IPS DF 6.9 (cell line): ENCODE data around the gene PSMA6.

Experiments used
- DNase-seq: peaks from one replicate; pipeline ENCODE4 v3.0.0-alpha.2; 2013; ENCODE audit warnings: low read depth, low spot score
- H3K27ac ChIP-seq: one replicate; pipeline ENCODE4 v1.5.1; 2013; ENCODE audit warnings: low read length, control low read depth
- H3K27me3 ChIP-seq: 2 replicates; pipeline ENCODE4 v1.6.1; 2013; ENCODE audit warnings: mild to moderate bottlenecking, low read length; ENCODE audit not compliant: control insufficient read depth, insufficient read depth
- H3K36me3 ChIP-seq: 2 replicates; pipeline ENCODE4 v1.6.1; 2013; ENCODE audit warnings: low read length; ENCODE audit not compliant: control insufficient read depth, insufficient read depth
- H3K4me1 ChIP-seq: 2 replicates; pipeline ENCODE4 v1.6.1; 2013; ENCODE audit warnings: low read length; ENCODE audit not compliant: control insufficient read depth, insufficient read depth
- H3K4me3 ChIP-seq: 2 replicates; pipeline ENCODE4 v1.5.1; 2013; ENCODE audit warnings: mild to moderate bottlenecking, low read length
- H3K9me3 ChIP-seq: 2 replicates; pipeline ENCODE4 v1.6.1; 2013; ENCODE audit warnings: low read length, inconsistent platforms; ENCODE audit not compliant: control insufficient read depth, insufficient read depth
- WGBS: extraction: QIAGEN DNeasy Blood & Tissue Kit; methylation state at CpG from one replicate; pipeline ENCODE4 v1.1.7; 2013; ENCODE audit warnings: mixed read lengths, missing lambda C conversion rate; ENCODE audit not compliant: insufficient read length, insufficient coverage; 5-methylcytosine and 5-hydroxymethylcytosine counted together

Gene PSMA6

GRCh38 chr14:35317820-35318219 is 25.6 kb downstream of the PSMA6 start:
- no peaks in the 10 kb centered on the region for H3K9me3 ChIP-seq
- no CpG with 5 or more reads among the region's 3 CpGs for WGBS
- H3K4me1 ChIP-seq: no peaks in the 10 kb centered on the region
- DNase-seq: no peak
- no peak overlapping the region for H3K4me3 ChIP-seq
- H3K27ac ChIP-seq: no peak overlapping the region
- no peaks in the 10 kb centered on the region for H3K27me3 ChIP-seq
- H3K36me3 ChIP-seq: peaks cover 4% of the 10 kb centered on the region

DNA sequence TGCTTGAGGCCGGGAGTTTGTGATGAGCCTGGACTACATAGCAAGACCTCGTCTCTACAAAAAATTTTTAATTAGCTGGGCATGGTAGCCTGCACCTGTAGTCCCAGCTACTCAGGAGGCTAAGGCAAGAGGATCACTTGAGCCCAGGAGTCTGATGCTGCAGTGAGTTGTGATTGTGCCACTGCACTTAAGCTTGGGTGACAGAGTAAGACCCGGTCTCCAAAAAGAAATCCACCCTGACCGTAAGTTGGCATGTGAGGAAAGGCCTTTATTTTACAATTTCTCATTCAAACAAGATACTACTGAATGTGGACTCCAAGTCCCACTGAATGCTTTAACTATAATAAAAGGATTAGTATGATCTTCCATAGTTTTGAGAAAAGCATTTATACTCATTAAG is 27.3 kb downstream of the PSMA6 start:
- no peak overlapping the region for H3K27ac ChIP-seq
- H3K36me3 ChIP-seq: peaks cover 4% of the 10 kb centered on the region
- H3K27me3 ChIP-seq: no peaks in the 10 kb centered on the region
- WGBS: no CpG with 5 or more reads among the region's 4 CpGs
- no peaks in the 10 kb centered on the region for H3K9me3 ChIP-seq
- H3K4me1 ChIP-seq: no peaks in the 10 kb centered on the region
- DNase-seq: no peak
- H3K4me3 ChIP-seq: no peak overlapping the region

DNA sequence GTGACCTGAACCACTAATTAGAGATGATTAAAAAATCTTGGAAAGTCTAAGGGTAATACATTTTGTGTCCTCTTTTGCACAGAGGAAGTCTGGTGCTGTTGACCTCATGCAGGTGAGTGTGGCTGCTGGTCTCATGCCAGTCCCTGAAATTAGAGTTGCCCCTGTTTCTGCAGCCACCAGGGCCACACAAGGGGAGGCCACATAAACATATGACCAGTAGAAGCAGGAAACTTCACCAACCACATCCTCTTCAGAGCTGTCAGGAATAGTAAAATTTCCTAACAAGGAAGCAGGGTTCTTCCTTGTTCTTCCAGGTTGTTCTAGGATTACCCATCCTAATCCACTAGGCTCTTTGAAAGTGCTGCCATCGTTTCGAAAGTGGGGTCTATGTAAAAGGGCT is 28.3 kb downstream of the PSMA6 start:
- no peak for DNase-seq
- H3K9me3 ChIP-seq: no peaks in the 10 kb centered on the region
- H3K27me3 ChIP-seq: no peaks in the 10 kb centered on the region
- peaks cover 4% of the 10 kb centered on the region for H3K36me3 ChIP-seq
- no CpG with 5 or more reads among the region's 2 CpGs for WGBS
- no peak overlapping the region for H3K27ac ChIP-seq
- H3K4me1 ChIP-seq: no peaks in the 10 kb centered on the region
- no peak overlapping the region for H3K4me3 ChIP-seq

- DNase-seq: no peak
- no peaks in the 10 kb centered on the region for H3K27me3 ChIP-seq
- WGBS: no CpG with 5 or more reads among the region's 1 CpG
These were observed 34.2 kb downstream of the PSMA6 start for GRCh38 chr14:35326375-35326774.

GRCh38 chr14:35331605-35332516 is 39.7 kb downstream of the PSMA6 start:
- no CpG with 5 or more reads among the region's 21 CpGs for WGBS
- DNase-seq: no peak

More at GRCh38 chr14:35326375-35326774, 34.2 kb downstream of the PSMA6 start:
- Histone ChIP-seq H3K27ac (no peak overlapping the region), H3K4me3 (no peak overlapping the region), H3K36me3 (no peaks in the 10 kb centered on the region), H3K4me1 (no peaks in the 10 kb centered on the region), H3K9me3 (no peaks in the 10 kb centered on the region)

DNA sequence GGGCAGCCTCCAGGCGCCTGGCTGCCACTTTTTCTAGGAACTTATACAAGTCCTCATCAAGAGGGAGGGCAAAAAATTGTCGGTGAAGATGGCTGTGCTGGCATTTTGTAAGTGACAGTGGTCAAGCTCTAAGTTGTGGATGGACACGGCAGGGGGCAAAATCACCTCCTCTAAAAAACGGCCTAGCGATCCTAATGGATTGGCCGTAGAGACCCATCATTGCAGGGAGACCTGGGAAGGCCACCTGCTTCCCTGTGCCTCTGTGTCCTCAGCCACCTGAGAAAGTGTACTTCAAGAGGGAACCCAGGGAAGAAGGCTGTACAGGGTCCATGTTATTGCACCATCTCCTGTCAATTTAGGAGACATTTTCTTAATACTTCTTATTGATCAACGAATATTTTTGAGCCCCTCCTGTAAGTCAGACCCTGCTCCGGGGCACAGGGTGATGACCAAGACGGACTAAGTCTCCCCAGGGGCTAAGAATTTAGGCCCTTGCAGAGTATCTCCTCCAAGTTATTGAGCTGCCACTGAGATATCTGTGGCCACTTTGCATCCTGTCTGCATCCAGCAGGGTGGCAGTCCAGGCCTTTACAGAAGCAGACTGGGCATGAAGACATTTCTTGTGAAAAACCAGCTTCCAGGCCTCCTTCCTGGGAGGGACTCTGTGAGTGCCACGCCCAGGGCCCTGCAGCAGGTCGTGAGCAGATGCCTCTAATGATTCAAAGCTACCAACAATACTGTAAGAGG is 40.5 kb downstream of the PSMA6 start:
- Histone ChIP-seq H3K27me3 (no peaks in the 10 kb centered on the region), H3K27ac (no peak overlapping the region), H3K4me3 (no peak overlapping the region), H3K36me3 (no peaks in the 10 kb centered on the region), H3K9me3 (no peaks in the 10 kb centered on the region), H3K4me1 (peaks cover 9% of the 10 kb centered on the region)
- WGBS: no CpG with 5 or more reads among the region's 11 CpGs
- no peak for DNase-seq

More at GRCh38 chr14:35331605-35332516, 39.7 kb downstream of the PSMA6 start:
- H3K27me3 ChIP-seq: no peaks in the 10 kb centered on the region
- peaks cover 6% of the 10 kb centered on the region for H3K4me1 ChIP-seq
- no peak overlapping the region for H3K4me3 ChIP-seq
- H3K9me3 ChIP-seq: no peaks in the 10 kb centered on the region
- H3K36me3 ChIP-seq: no peaks in the 10 kb centered on the region
- no peak overlapping the region for H3K27ac ChIP-seq

GRCh38 chr14:35333264-35333730 is 41.1 kb downstream of the PSMA6 start:
- Histone ChIP-seq H3K4me3 (no peak overlapping the region), H3K9me3 (no peaks in the 10 kb centered on the region), H3K27ac (no peak overlapping the region), H3K27me3 (no peaks in the 10 kb centered on the region), H3K36me3 (no peaks in the 10 kb centered on the region), H3K4me1 (peaks cover 9% of the 10 kb centered on the region)
- DNase-seq: no peak
- WGBS: no CpG with 5 or more reads among the region's 8 CpGs

DNA sequence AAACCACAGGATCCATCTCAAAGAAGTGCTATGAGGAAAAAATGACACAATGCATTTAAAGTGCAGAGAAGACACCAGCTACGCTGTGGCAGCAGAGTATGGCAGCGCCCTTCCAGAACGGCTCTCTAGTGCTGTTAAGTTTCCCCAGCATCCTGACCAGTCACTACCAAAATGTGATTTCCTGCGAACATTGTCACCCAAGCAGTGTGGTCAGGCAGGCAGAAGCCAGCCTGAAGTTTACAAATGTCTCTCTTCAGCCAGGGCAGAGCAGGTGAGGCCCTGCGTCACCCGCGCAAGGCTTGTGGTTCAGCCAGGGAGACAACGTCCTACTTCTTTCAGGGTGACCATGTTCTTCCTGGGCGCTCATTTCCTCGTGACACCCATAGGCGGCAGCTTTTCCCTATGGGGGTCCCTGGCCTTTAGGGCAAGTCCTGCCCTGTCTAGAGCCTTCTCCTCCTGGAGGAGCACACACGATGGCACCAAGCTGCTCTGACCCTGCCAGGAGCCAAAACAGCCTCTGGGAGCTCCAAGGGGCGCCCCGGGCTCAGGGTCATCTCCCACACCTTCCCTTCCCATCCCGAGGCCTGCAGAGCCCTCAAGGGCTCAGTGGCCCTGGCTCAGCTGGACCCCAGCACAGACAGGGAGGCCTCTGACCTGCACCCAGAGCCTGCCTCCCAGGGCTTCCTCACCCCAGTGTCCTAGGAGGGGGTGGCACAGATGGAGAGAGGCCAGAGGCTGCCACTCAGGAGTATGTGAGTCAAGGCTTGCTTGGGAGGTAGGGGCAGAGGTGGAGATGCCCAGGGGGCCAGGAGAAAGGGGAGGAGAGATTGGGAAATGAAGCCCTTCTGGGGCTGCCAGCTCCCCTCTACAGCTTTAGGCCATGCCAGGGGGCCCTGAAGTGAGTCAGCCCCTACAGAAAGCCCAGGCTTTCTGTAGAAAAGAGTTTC is 41.9 kb downstream of the PSMA6 start:
- Histone ChIP-seq H3K36me3 (no peaks in the 10 kb centered on the region), H3K27ac (no peak overlapping the region), H3K9me3 (no peaks in the 10 kb centered on the region), H3K4me3 (no peak overlapping the region), H3K4me1 (peaks cover 9% of the 10 kb centered on the region), H3K27me3 (no peaks in the 10 kb centered on the region)
- WGBS: no CpG with 5 or more reads among the region's 15 CpGs
- no peak for DNase-seq

GRCh38 chr14:35335388-35336092 is 43.4 kb downstream of the PSMA6 start:
- Histone ChIP-seq H3K27ac (no peak overlapping the region), H3K9me3 (no peaks in the 10 kb centered on the region), H3K36me3 (no peaks in the 10 kb centered on the region), H3K4me3 (no peak overlapping the region), H3K4me1 (peaks cover 9% of the 10 kb centered on the region), H3K27me3 (no peaks in the 10 kb centered on the region)
- WGBS: no CpG with 5 or more reads among the region's 13 CpGs
- DNase-seq: no peak
